Placental pericyte (primary cell): Measurements from ENCODE around the gene OPN3. TPM values are rescaled to one million over a fixed set of nuclear protein-coding genes. Genes with fewer than 3 reads are reported as not detected.

Experiments
- total RNA-seq: library from RNA; depleted of rRNA; stranded (reverse); fragments of >200 nt; gene quantifications from 2 replicates; pipeline ENCODE4 v1.2.3, GENCODE V29; 2012

Gene OPN3, protein sequence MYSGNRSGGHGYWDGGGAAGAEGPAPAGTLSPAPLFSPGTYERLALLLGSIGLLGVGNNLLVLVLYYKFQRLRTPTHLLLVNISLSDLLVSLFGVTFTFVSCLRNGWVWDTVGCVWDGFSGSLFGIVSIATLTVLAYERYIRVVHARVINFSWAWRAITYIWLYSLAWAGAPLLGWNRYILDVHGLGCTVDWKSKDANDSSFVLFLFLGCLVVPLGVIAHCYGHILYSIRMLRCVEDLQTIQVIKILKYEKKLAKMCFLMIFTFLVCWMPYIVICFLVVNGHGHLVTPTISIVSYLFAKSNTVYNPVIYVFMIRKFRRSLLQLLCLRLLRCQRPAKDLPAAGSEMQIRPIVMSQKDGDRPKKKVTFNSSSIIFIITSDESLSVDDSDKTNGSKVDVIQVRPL
- 13.8 and 26.1 TPM in 2 replicates for total RNA-seq

DNA sequence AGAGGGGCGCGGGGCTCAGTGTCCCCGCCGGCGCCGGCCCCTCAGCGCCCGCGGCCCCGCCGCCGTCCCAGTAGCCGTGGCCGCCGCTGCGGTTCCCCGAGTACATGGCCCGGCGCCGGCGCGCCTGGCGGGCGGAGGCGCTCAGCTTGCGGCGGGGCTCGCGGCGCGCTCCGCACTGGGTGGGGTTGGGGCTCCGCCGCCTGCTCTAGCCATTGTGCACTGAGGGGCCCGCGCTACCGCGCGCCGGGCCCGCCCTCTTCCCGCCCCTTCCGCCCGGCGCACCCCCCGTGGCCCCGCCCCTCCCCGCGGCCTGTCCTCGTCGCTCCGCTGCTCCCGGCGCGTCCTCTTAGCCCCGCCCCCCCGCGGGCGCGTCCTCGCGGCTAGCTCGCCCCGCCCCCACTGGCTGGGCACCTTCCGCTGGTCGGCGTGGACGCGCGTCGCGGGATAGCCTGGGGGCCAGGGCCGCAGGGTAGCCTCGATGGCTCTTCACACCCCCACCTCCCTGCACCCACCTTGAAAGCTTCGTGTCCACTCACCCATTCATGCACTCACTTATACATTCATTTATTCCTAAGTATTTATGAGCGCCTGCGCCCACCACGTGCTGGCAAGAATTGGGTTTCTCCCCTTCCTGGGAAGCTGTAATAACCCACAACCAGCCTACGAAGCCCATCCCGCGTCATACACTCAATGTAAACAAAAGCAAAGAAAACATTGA lies at the start of gene OPN3, which contains the start of gene CHML:
TSS of gene OPN3 (minus strand) at position 221 of the 718 bp plus-strand sequence. CDS start at position 106, 115 bp downstream.
TSS of gene CHML (minus strand) at position 221 of the 718 bp plus-strand sequence. CDS start 4,603 bp downstream, outside the sequence.

DNA sequence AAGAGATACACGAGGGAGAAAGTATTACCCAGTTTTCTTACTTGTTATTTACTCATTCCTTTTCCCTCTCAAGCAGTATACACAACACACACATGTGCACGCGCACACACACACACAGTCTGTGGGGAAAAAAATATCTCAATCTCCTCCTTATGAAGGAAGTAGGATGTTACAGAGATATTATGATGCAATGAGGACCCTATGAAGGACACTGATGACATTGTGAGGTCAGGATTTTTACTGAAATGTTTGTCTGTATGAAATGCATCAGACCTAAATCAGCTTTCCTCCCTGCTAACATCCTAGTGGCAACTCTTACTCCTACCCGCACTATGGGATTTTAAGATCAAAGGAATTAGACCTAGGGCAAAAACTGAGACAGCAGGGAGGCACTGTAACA lies 11.8 kb upstream of the OPN3 start, which contains the start of gene WDR64:
TSS of gene WDR64 (plus strand) at position 270 of the 400 bp plus-strand sequence. CDS start 204 bp downstream, outside the sequence.

Other genes with a start within 250 kb of the OPN3 start
- gene FH, start 120.6 kb downstream of the OPN3 start, total RNA-seq, result 62.6 and 113 TPM in 2 replicates
- gene KMO, start 108.0 kb downstream of the OPN3 start, total RNA-seq, result 0.14 TPM in 1 of 2 replicates, not detected in the other
- 9.2 and 14.7 TPM in 2 replicates for gene CHML, start within 50 bp of the OPN3 start, total RNA-seq
- not detected in 2 replicates for gene WDR64, start 11.9 kb upstream of the OPN3 start, total RNA-seq
- gene EXO1, start 207.8 kb upstream of the OPN3 start, total RNA-seq, result 2.8 and 23.8 TPM in 2 replicates